GM12878 (cell line): ENCODE data around the gene ZNG1E. TPM values are rescaled to one million over a fixed set of nuclear protein-coding genes. Genes with fewer than 3 reads are reported as not detected.
"Not testable (repeated sequence)": the region's sequence is repeated elsewhere in the genome, so short reads cannot be mapped to it uniquely, and the experiment has no call there.

ENCODE experiments used
- ATAC-seq: fragments of 200-7000 bp; cut with Tn5 transposase; 3 replicates; pipeline ENCODE4 v1.9.1; 2020; ENCODE audit warnings: mild to moderate bottlenecking, moderate library complexity
- BruUV-seq: library from RNA; stranded (reverse); fragments of 400-500 nt; replicated peaks from 2 replicates; lab custom pipeline; 2021; lab: Mats Ljungman, UMichigan
- CTCF ChIA-PET: fragments of 300-600 bp; sonication (Branson Sonifier 250); formaldehyde crosslinking; extraction: SDS; loops from one replicate; lab custom pipeline; 2021; ENCODE audit warnings: inconsistent platforms; lab: Yijun Ruan, JAX
- POLR2A ChIA-PET: fragments of 350-600 bp; formaldehyde crosslinking; extraction: SDS; loops from one replicate; lab custom pipeline; 2021; ENCODE audit warnings: inconsistent platforms; lab: Charles Lee
- RAD21 ChIA-PET: fragments of 300-600 bp; sonication (Branson Sonifier 250); formaldehyde crosslinking; loops from one replicate; lab custom pipeline; 2023; ENCODE audit warnings: antibody characterized with exemption; ENCODE audit not compliant: unreplicated experiment; lab: Charles Lee
- SMC1A ChIA-PET: fragments of 300-600 bp; sonication (Branson Sonifier 250); formaldehyde crosslinking; loops from one replicate; lab custom pipeline; 2023; ENCODE audit not compliant: unreplicated experiment, uncharacterized antibody; lab: Charles Lee
- DNase-seq: peaks from one replicate; pipeline ENCODE4 v3.0.0-alpha.2; 2011; ENCODE audit warnings: low read depth, low spot score
- FAIRE-seq: peaks from 3 replicates; lab custom pipeline; 2011; peaks lifted over from hg19 to GRCh38; lab: Jason Lieb, UNC
- H2AFZ ChIP-seq: 2 replicates; pipeline ENCODE4 v1.6.0; 2011; ENCODE audit warnings: low read depth, low read length, control low read depth; ENCODE audit not compliant: control insufficient read depth
- H3K27ac ChIP-seq: 2 replicates; pipeline ENCODE4 v1.5.1; 2011; ENCODE audit warnings: control low read depth; ENCODE audit not compliant: control insufficient read depth, insufficient read depth
- H3K27me3 ChIP-seq, 2 experiments: replicated peaks in 1 of 2; 2 replicates each; pipeline versions ENCODE4 v1.6.0 to v1.6.1; 2011; ENCODE audit warnings: low read length in 1 of 2; ENCODE audit not compliant: control insufficient read depth in 2 of 2, insufficient read depth in 2 of 2
- H3K36me3 ChIP-seq, 2 experiments: 2 replicates each; pipeline ENCODE4 v1.5.1; 2011; ENCODE audit warnings: low read length in 1 of 2; ENCODE audit not compliant: control insufficient read depth in 2 of 2, insufficient read depth in 2 of 2
- H3K4me1 ChIP-seq: 2 replicates; pipeline ENCODE4 v1.6.1; 2011; ENCODE audit warnings: mild to moderate bottlenecking, low read length, moderate library complexity, mixed read lengths; ENCODE audit not compliant: control insufficient read depth, insufficient read depth
- H3K4me2 ChIP-seq: 2 replicates; pipeline ENCODE4 v1.6.0; 2011; ENCODE audit warnings: control low read depth; ENCODE audit not compliant: control insufficient read depth, insufficient read depth
- H3K4me3 ChIP-seq: fragments of 200-600 bp; sonication (generic); 2 replicates; pipeline ENCODE4 v1.5.1; 2016
- H3K79me2 ChIP-seq: 2 replicates; pipeline ENCODE4 v1.6.0; 2011; ENCODE audit warnings: low read length; ENCODE audit not compliant: control insufficient read depth, insufficient read depth
- H3K9ac ChIP-seq: 2 replicates; pipeline ENCODE4 v1.8.0; 2011; ENCODE audit warnings: low read length, control low read depth, mixed read lengths; ENCODE audit not compliant: control insufficient read depth, insufficient read depth
- H3K9me3 ChIP-seq: replicated peaks from 3 replicates; pipeline ENCODE4 v1.5.1; 2011; ENCODE audit warnings: mild to moderate bottlenecking, low read length; ENCODE audit not compliant: control insufficient read depth, insufficient read depth
- H4K20me1 ChIP-seq: 2 replicates; pipeline ENCODE4 v1.6.0; 2011; ENCODE audit not compliant: control insufficient read depth, insufficient read depth
- WGBS: methylation state at CpG from one replicate; pipeline ENCODE4 v1.1.6; 2016; ENCODE audit warnings: low lambda C conversion rate; ENCODE audit not compliant: insufficient replicate concordance, insufficient coverage; ENCODE audit errors: missing lambda C conversion rate; 5-methylcytosine and 5-hydroxymethylcytosine counted together
- in situ Hi-C: fragments of 300-500 bp; cut with MboI; formaldehyde crosslinking; loops from 9 replicates; pipeline ENCODE4 v1.14.3; 2018; ENCODE audit warnings: mixed read lengths
- intact Hi-C: fragments of 100-400 bp; cut with micrococcal nuclease; formaldehyde crosslinking; loops from one replicate; pipeline ENCODE4 v1.14.2; 2022; ENCODE audit not compliant: unreplicated experiment
- polyA plus RNA-seq, 11 experiments: library from polyadenylated mRNA; depleted of rRNA in 4 of 11; unstranded in 6 of 11; stranded (reverse) in 5 of 11; fragments of >200 nt; fragmentation: Nextera tagmentation in 4 of 11; fragmentation: Illumina TruSeq in 1 of 11; extraction: Ambion mirVana in 4 of 11; extraction: Trizol in 1 of 11; gene quantifications; 1 replicate in 1 of 11; 2 replicates in 10 of 11; pipeline versions ENCODE4 v1.2.1 to v1.2.3, GENCODE V29; 2011 to 2016; ENCODE audit warnings: inconsistent platforms in 2 of 11, missing spikeins in 2 of 11, low read depth in 1 of 11
- total RNA-seq, 4 experiments: library from RNA; depleted of rRNA in 3 of 4; stranded (reverse); fragments of >200 nt in 3 of 4; fragmentation: Illumina TruSeq in 1 of 4; extraction: Trizol in 1 of 4; gene quantifications; 2 replicates each; pipeline versions ENCODE4 v1.2.1 to v1.2.3, GENCODE V29; 2013 to 2021

The ZNG1E gene
- total and polyA plus RNA-seq, 10 of the 15 experiments (the other 5 are each of a cell fraction or from before 2014, with no cell fraction given) = 73.2 to 182 (median 117) TPM

- H3K27ac ChIP-seq, H3K36me3 ChIP-seq, SMC1A ChIA-PET, POLR2A ChIA-PET, DNase-seq, H3K79me2 ChIP-seq, H4K20me1 ChIP-seq, RAD21 ChIA-PET, H2AFZ ChIP-seq, in situ Hi-C loops, intact Hi-C loops, H3K9me3 ChIP-seq, CTCF ChIA-PET, H3K4me1 ChIP-seq, H3K4me3 ChIP-seq, ATAC-seq, H3K27me3 ChIP-seq, BruUV-seq, FAIRE-seq, H3K9ac ChIP-seq: not testable (repeated sequence)
- whole genome bisulfite sequencing = 18% methylated on average over 13 of the region's 38 CpGs
- 0 out of 2 replicates have a peak within 1 kb of the TSS, but pooled peaks have one; percentile 17 for H3K4me2 ChIP-seq
Measured at GRCh38 chr9:65737096-65737564, 61.4 kb downstream of the ZNG1E start, which contains the start of gene FOXD4L4. FOXD4L4 (plus strand) TSS chr9:65737146; CDS start chr9:65737146, 0 bp downstream.

DNA sequence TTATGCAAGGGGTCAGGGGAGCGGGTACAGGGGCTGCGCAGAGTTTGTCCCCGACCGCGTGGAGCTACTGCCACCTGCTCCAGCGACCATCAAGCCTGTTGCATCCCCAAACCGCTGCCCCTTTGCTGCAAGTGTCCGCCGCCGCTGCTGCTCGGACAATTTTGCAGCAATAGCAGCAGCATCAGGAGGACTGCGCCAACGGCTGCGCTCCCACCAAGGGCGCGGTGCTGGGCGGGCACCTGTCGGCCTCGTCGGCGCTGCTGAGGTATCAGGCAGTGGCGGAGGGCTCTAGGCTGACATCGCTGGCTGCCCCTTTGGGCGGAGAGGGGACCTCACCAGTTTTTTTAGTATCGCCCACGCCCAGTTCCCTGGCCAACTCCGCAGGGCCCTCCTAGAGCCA is 62.4 kb downstream of the ZNG1E start:
- DNase-seq, H3K27me3 ChIP-seq, H3K27ac ChIP-seq, CTCF ChIA-PET, RAD21 ChIA-PET, in situ Hi-C loops, H3K4me1 ChIP-seq, H4K20me1 ChIP-seq, H3K9ac ChIP-seq, FAIRE-seq, H3K36me3 ChIP-seq, H3K79me2 ChIP-seq, POLR2A ChIA-PET, BruUV-seq, H3K9me3 ChIP-seq, intact Hi-C loops, H3K4me3 ChIP-seq, SMC1A ChIA-PET, H2AFZ ChIP-seq: not testable (repeated sequence)
- WGBS = 20% methylated on average over 2 of the region's 27 CpGs
- H3K4me2 ChIP-seq = 0 out of 2 replicates have a peak overlapping the region, but pooled peaks have one; percentile 17
- ATAC-seq = peak; percentile 54

Other genes starting within 250 kb of the ZNG1E start
- 0.23 and 0.65 TPM in 2 replicates for gene FOXD4L4, start 61.2 kb downstream of the ZNG1E start, total RNA-seq (2014; rRNA removed)
- 0.14 and 0.27 TPM in 2 replicates for gene FOXD4L4, start 61.2 kb downstream of the ZNG1E start, total RNA-seq (2014; rRNA removed; fragmentation: Illumina TruSeq; extraction: Trizol)
- gene FOXD4L4, start 61.2 kb downstream of the ZNG1E start, total RNA-seq (2021) = 0.24 and 0.36 TPM in 2 replicates
- gene FOXD4L4, start 61.2 kb downstream of the ZNG1E start, polyA plus RNA-seq (2011; rRNA removed) = 0.05 and 0.06 TPM in 2 replicates
- gene FOXD4L4, start 61.2 kb downstream of the ZNG1E start, polyA plus RNA-seq (2014; fragmentation: Illumina TruSeq; extraction: Trizol) = 0.13 TPM in 1 of 2 replicates, not detected in the other
- gene FOXD4L4, start 61.2 kb downstream of the ZNG1E start, polyA plus RNA-seq (2014; fragmentation: Nextera tagmentation; extraction: Ambion mirVana) = not detected
- gene FOXD4L4, start 61.2 kb downstream of the ZNG1E start, polyA plus RNA-seq (2014; rRNA removed) = 0.13 TPM in 1 of 2 replicates, not detected in the other
- gene FOXD4L4, start 61.2 kb downstream of the ZNG1E start, polyA plus RNA-seq (2016; fragmentation: Nextera tagmentation; extraction: Ambion mirVana) = not detected